ENCODE data around the gene KIAA0930. TPM values are rescaled to one million over a fixed set of nuclear protein-coding genes. Genes with fewer than 3 reads are reported as not detected.
"Not testable (repeated sequence)": the region's sequence is repeated elsewhere in the genome, so short reads cannot be mapped to it uniquely, and the experiment has no call there.

Gene KIAA0930
- total RNA-seq, 4 donors from 2014 or later, result 51.6 to 64.9 (median 62.0) TPM

- H3K36me3 ChIP-seq, result peaks cover 0 to 78% (median 2%) of the 10 kb centered on the region in 3 donors
- H3K4me1 ChIP-seq, result peaks cover 0 to 34% (median 0%) of the 10 kb centered on the region in 4 donors
- H3K27ac ChIP-seq, result no peak overlapping the region
- TF ChIP-seq, protein P1, sequence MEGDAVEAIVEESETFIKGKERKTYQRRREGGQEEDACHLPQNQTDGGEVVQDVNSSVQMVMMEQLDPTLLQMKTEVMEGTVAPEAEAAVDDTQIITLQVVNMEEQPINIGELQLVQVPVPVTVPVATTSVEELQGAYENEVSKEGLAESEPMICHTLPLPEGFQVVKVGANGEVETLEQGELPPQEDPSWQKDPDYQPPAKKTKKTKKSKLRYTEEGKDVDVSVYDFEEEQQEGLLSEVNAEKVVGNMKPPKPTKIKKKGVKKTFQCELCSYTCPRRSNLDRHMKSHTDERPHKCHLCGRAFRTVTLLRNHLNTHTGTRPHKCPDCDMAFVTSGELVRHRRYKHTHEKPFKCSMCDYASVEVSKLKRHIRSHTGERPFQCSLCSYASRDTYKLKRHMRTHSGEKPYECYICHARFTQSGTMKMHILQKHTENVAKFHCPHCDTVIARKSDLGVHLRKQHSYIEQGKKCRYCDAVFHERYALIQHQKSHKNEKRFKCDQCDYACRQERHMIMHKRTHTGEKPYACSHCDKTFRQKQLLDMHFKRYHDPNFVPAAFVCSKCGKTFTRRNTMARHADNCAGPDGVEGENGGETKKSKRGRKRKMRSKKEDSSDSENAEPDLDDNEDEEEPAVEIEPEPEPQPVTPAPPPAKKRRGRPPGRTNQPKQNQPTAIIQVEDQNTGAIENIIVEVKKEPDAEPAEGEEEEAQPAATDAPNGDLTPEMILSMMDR (IDR thresholded peaks at IDR 0.05), result no peak
- TF ChIP-seq EP300 (IDR thresholded peaks at IDR 0.05) (no peak), POLR2A (IDR thresholded peaks at IDR 0.05) (no peak)
- H3K9me3 ChIP-seq, result no peaks in the 10 kb centered on the region
- H3K27me3 ChIP-seq, result no peaks in the 10 kb centered on the region
- H3K4me3 ChIP-seq, result no peak overlapping the region
- 90 to 92% methylated on average over 12 to 33 of the region's 34 CpGs for WGBS, 2 donors
- no peak for DNase-seq (ENCODE audit: low spot score in 2 of 2)
Measured at GRCh38 chr22:45196926-45197605, 43.6 kb downstream of the KIAA0930 start.

GRCh38 chr22:45196308-45196707 is 44.4 kb downstream of the KIAA0930 start:
- Histone ChIP-seq H3K9me3 (no peaks in the 10 kb centered on the region), H3K27me3 (no peaks in the 10 kb centered on the region), H3K36me3 (peaks cover 0 to 71% (median 0%) of the 10 kb centered on the region in 3 donors), H3K27ac (no peak overlapping the region), H3K4me3 (no peak overlapping the region), H3K4me1 (peaks cover 0 to 29% (median 0%) of the 10 kb centered on the region in 4 donors)
- TF ChIP-seq EP300 (IDR thresholded peaks at IDR 0.05), result no peak
- DNase-seq (ENCODE audit: low spot score in 2 of 2), result no peak
- 81 to 87% methylated on average over 15 to 16 of the region's 16 CpGs for WGBS, 2 donors

DNA sequence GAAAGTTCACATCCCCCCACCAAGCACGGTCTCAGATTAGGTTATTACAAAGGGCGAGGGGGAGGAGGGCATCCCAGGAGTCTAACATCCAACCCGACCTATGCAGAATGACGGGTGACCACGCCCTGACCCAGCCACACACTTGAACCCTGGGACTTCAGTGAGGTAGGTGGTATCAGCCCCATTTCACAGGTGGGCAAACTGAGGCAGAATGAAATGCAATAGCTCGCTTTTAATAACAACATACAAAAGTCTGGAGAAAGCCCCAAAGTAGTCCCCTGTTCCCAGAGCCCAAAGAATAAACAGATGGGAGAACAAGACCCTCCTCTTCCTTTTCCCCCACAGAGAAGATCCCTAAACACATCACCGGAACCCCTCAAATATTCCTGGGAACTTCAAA is 45.1 kb downstream of the KIAA0930 start:
- peaks cover 0 to 24% (median 0%) of the 10 kb centered on the region in 4 donors for H3K4me1 ChIP-seq
- no peaks in the 10 kb centered on the region for H3K9me3 ChIP-seq
- H3K4me3 ChIP-seq, result no peak overlapping the region
- no peaks in the 10 kb centered on the region for H3K27me3 ChIP-seq
- DNase-seq (ENCODE audit: low spot score in 2 of 2), result no peak
- 85 to 94% methylated on average over 7 of the region's 7 CpGs for WGBS, 2 donors
- peaks cover 0 to 71% (median 0%) of the 10 kb centered on the region in 3 donors for H3K36me3 ChIP-seq
- no peak overlapping the region for H3K27ac ChIP-seq
- TF ChIP-seq, protein P1 (IDR thresholded peaks at IDR 0.05), result no peak
- no peak for TF ChIP-seq POLR2A (IDR thresholded peaks at IDR 0.05)
- TF ChIP-seq EP300 (IDR thresholded peaks at IDR 0.05), result no peak

- Histone ChIP-seq H3K27ac (no peak overlapping the region), H3K36me3 (peaks cover 0 to 69% (median 0%) of the 10 kb centered on the region in 3 donors), H3K27me3 (no peaks in the 10 kb centered on the region), H3K4me3 (no peak overlapping the region), H3K9me3 (no peaks in the 10 kb centered on the region), H3K4me1 (peaks cover 0 to 19% (median 0%) of the 10 kb centered on the region in 4 donors)
- no peak for TF ChIP-seq POLR2A (IDR thresholded peaks at IDR 0.05)
- no peak for TF ChIP-seq EP300 (IDR thresholded peaks at IDR 0.05)
- TF ChIP-seq, protein P1 (IDR thresholded peaks at IDR 0.05), result no peak
- WGBS, 2 donors, result 87 to 93% methylated on average over 13 to 17 of the region's 17 CpGs
- no peak for DNase-seq (ENCODE audit: low spot score in 2 of 2)
Measured at GRCh38 chr22:45194686-45195085, 46.0 kb downstream of the KIAA0930 start.

GRCh38 chr22:45192701-45193187 is 48.0 kb downstream of the KIAA0930 start:
- Histone ChIP-seq H3K27ac (peak overlapping the region in 1 of 4 donors; percentile 48), H3K4me3 (no peak overlapping the region), H3K4me1 (peaks cover 0 to 19% (median 0%) of the 10 kb centered on the region in 4 donors), H3K36me3 (peaks cover 0 to 69% (median 0%) of the 10 kb centered on the region in 3 donors), H3K9me3 (no peaks in the 10 kb centered on the region), H3K27me3 (no peaks in the 10 kb centered on the region)
- TF ChIP-seq, protein P1 (IDR thresholded peaks at IDR 0.05), result no peak
- TF ChIP-seq EP300 (IDR thresholded peaks at IDR 0.05) (no peak), POLR2A (IDR thresholded peaks at IDR 0.05) (no peak)
- 33 to 43% methylated on average over 13 of the region's 13 CpGs for WGBS, 2 donors
- no peak for DNase-seq (ENCODE audit: low spot score in 2 of 2)

GRCh38 chr22:45191746-45192145 is 48.9 kb downstream of the KIAA0930 start:
- 82 to 85% methylated on average over 9 of the region's 9 CpGs for WGBS, 2 donors
- not testable (repeated sequence) for H3K9me3 ChIP-seq; DNase-seq (ENCODE audit: low spot score in 2 of 2); H3K4me3 ChIP-seq; H3K27ac ChIP-seq; H3K27me3 ChIP-seq
- H3K4me1 ChIP-seq, result peaks cover 0 to 19% (median 0%) of the 10 kb centered on the region in 4 donors
- peaks cover 0 to 62% (median 0%) of the 10 kb centered on the region in 3 donors for H3K36me3 ChIP-seq
